Stimulated activated CD4-positive, alpha-beta T cell treated with anti-CD3 and anti-CD28 coated beads, TNF-alpha, amount 100 ng/mL, for 4 hours (primary cell): ENCODE measurements around the gene SDF2L1.
"Not testable (repeated sequence)": the region's sequence is repeated elsewhere in the genome, so short reads cannot be mapped to it uniquely, and the experiment has no call there.

ENCODE experiments used
- DNase-seq, 3 experiments: peaks; one replicate each; pipeline ENCODE4 v3.0.0-alpha.2; 2020; ENCODE audit warnings: low read depth in 3 of 3

Gene SDF2L1

DNA sequence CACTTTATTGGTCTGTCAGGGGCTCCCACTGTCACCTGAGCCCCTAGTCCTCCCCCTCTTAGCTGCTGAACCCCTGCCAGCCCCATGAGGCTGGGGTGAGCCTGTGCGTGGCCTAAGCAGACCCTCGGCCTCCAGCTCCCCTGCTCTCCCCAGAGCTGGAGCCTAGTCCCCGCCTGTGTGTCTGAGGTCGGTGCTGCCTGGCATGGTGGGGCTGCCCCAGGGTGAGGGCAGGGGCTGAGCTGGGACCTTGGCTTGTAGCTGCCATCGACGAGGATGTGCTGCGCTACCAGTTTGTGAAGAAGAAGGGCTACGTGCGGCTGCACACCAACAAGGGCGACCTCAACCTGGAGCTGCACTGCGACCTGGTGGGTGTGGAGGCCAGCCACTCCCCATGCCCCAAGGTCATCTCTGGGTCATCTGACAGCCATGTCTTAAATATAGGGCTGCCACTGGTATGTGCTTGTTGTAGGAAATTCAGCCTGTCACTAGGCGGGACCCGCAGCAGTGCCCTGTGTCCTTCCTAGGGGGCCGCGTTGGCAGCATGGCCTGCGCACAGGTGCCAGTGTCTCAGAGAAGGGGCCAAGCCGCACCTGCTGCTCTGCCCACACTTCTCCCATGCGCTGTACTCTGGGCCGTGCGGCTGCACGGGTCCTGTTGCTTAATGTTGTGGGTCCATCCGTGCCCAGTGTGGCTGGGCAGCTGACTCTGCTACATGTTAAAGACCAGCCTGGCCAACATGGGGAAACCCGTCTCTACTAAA, 44.7 kb downstream of the SDF2L1 start:
- DNase-seq, result no peak

- no peak for DNase-seq
These were observed 45.7 kb downstream of the SDF2L1 start for GRCh38 chr22:21687685-21688259.

- no peak for DNase-seq
These were observed 46.2 kb downstream of the SDF2L1 start for GRCh38 chr22:21688341-21688705.

- DNase-seq, result no peak
These were observed 46.7 kb downstream of the SDF2L1 start for GRCh38 chr22:21688706-21689381.

DNA sequence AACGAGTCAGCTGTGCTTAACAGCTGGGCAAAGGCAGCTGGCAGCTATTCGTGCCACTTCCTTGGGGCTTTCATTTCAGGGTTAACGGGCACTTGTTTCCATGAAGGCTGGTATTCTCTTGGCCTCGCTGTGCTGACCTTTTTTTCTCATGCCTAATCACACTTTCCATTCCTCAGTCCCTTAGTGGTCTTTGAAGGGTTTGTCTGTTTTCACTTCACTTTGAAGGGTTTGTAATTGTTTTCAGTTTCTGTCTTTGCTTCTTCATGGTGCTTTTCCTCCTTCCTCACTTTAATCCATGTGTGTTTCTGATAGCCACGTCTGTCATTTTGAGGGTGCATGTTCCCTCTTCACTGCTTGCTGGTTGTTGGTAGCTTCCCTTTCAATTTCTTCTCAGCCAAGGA, 48.3 kb downstream of the SDF2L1 start:
- DNase-seq, result no peak

DNA sequence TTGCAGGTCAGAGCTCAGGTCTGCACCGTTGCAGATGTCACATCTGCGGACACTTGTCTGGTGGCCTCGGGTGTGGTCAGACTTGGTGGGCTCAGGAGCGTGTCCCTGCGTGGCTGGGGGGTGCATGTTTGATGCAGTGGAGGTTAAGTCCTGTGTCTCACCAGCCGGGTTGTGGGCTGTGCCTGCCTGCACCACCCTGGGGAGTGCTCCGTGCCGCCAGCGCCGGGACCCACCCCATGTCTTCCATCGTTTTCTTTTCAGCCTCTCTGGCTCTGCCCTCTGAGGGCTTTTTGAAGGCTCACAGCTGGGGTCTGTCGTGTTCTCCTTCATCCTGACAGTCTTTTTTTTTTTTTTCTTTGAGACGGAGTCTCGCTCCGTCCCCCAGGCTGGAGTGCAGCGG, 49.7 kb downstream of the SDF2L1 start:
- DNase-seq, result no peak

GRCh38 chr22:21692856-21693255, 50.8 kb downstream of the SDF2L1 start:
- DNase-seq, result not testable (repeated sequence)

DNA sequence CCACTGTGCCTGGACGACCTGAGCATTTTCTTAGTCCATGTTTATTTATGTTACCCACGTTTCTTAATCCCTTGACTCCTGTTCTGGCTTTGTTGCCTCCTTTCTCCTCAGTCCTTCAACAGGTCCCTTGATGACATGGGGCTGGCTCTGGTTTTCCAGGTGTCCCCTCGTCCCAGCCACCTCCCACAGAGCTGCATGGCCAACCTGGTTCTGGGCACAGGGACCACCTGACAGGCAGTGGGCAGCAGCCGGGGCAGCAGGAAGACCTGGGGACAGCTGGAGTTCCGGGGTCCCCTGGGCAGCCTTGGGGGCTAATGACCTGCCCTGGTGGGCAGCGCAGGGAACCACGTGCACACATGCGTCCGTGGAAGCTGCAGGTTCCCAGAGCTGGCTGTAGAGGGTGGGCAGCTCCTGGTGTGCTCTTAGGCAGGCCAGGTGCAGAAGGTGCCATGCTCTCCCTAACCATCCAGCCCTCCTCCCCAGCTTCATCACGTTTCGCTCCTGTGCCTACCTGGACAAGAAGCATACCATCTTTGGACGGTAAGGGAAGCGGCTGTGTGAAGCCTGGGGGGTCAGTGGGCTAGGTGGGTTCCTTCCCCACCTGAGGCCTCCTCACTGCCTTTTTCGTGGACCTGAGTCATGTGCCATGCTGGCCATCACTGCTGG, 51.4 kb downstream of the SDF2L1 start:
- DNase-seq, result no peak
